ENCODE results near the gene ERAP2. TPM values are rescaled to one million over a fixed set of nuclear protein-coding genes. Genes with fewer than 3 reads are reported as not detected.

ERAP2 gene
- total RNA-seq, 1 donor from 2014 or later, result 153 TPM

- intact Hi-C loops (cut with micrococcal nuclease), result no loop called here
These were observed 81.2 kb downstream of the ERAP2 start for GRCh38 chr5:96957254-96958049.

- intact Hi-C loops (cut with micrococcal nuclease), result no loop called here
These were observed 82.7 kb downstream of the ERAP2 start for GRCh38 chr5:96958977-96959376.

- intact Hi-C loops (cut with micrococcal nuclease), result loop anchor here (1.0 to 5.0 kb wide), 11 partner anchors 12 to 1271 kb away; partner anchors contain the start of genes ERAP1, ERAP2 and GLRX
These were observed 84.8 kb downstream of the ERAP2 start for GRCh38 chr5:96961053-96961452.

GRCh38 chr5:96962540-96962991 lies 86.3 kb downstream of the ERAP2 start:
- intact Hi-C loops (cut with micrococcal nuclease), result loop anchor here (2.0 to 5.0 kb wide), 6 partner anchors 35 to 1270 kb away; partner anchors contain the start of genes CAST and GLRX

- intact Hi-C loops (cut with micrococcal nuclease), result loop anchor here (1.0 to 5.0 kb wide), 7 partner anchors 34 to 1269 kb away; partner anchors contain the start of genes CAST, GLRX and RIOK2
These were observed 87.0 kb downstream of the ERAP2 start for GRCh38 chr5:96963267-96963666.

GRCh38 chr5:96966801-96967200 lies 90.5 kb downstream of the ERAP2 start:
- intact Hi-C loops (cut with micrococcal nuclease), result no loop called here

- intact Hi-C loops (cut with micrococcal nuclease), result no loop called here
These were observed 91.1 kb downstream of the ERAP2 start for GRCh38 chr5:96967400-96967799.

- intact Hi-C loops (cut with micrococcal nuclease), result no loop called here
These were observed 91.8 kb downstream of the ERAP2 start for GRCh38 chr5:96968074-96968473.

- intact Hi-C loops (cut with micrococcal nuclease), result no loop called here
These were observed 92.3 kb downstream of the ERAP2 start for GRCh38 chr5:96968614-96969013.

Other genes with a start within 250 kb of the ERAP2 start
- 218 and 222 TPM in 2 replicates for gene CAST, start 214.1 kb upstream of the ERAP2 start, total RNA-seq
- gene ERAP1, start 68.6 kb upstream of the ERAP2 start, total RNA-seq, result 158 and 175 TPM in 2 replicates
- 75.1 and 76.4 TPM in 2 replicates for gene LNPEP, start 59.6 kb downstream of the ERAP2 start, total RNA-seq

Measured in T-helper 1 cell treated with Interleukin-12 subunit alpha and Interleukin-12 subunit beta and Interleukin-4 antibody, amounts not matched to agents 30 ng/mL and 1 ng/mL, for 36 hours (primary cell).